Right lung (tissue), 10 donors: ENCODE measurements around the gene POU2F1. TPM values are rescaled to one million over a fixed set of nuclear protein-coding genes. Genes with fewer than 3 reads are reported as not detected.

Experiments used
- DNase-seq, 2 donors: peaks; one replicate each; pipeline ENCODE4 v3.0.0-alpha.2; 2013
- long read RNA-seq, 8 donors: transcript quantifications; one replicate each; lab custom pipeline, GENCODE V29; 2026
- polyA plus RNA-seq, 5 donors: library from polyadenylated mRNA; unstranded; fragments of 120-200 nt; gene quantifications; one replicate each; pipeline versions ENCODE4 v1.2.1 to v1.2.3, GENCODE V29; 2013; ENCODE audit warnings: inconsistent platforms in 1 of 5, low replicate concordance in 1 of 5; ENCODE audit not compliant: insufficient read length in 5 of 5, insufficient read depth in 1 of 5

POU2F1 gene
- 10 to 100 TPM in 4 of 5 donors, 1 to 10 TPM in 1; 8.6 to 15.8 (median 13.6) TPM for polyA plus RNA-seq
- long read RNA-seq, donor 1, full-length matches to known transcripts = 1 of 1 reads
- long read RNA-seq, donor 1, partial matches to known transcripts = 0 of 1 reads
- long read RNA-seq, donor 1, other reads (novel, unspliced or antisense) = 0 of 1 reads
- long read RNA-seq, donor 2 = 0 reads
- long read RNA-seq, donor 3 = 0 reads
- long read RNA-seq, donor 4 = 0 reads
- long read RNA-seq, donor 5 = 0 reads
- long read RNA-seq, donor 6 = 0 reads
- long read RNA-seq, donor 7 = 0 reads
- long read RNA-seq, donor 8 = 0 reads

- DNase-seq = peak; percentile 100
These were observed at the start of gene POU2F1 for GRCh38 chr1:167220537-167221125. Gene POU2F1 (plus strand): TSS chr1:167220886. CDS start chr1:167220898, 12 bp downstream.

GRCh38 chr1:167171286-167171929 is 49.3 kb upstream of the POU2F1 start:
- no peak for DNase-seq

GRCh38 chr1:167173516-167174184 is 47.0 kb upstream of the POU2F1 start:
- DNase-seq = no peak

GRCh38 chr1:167175901-167176300 is 44.8 kb upstream of the POU2F1 start:
- no peak for DNase-seq

- no peak for DNase-seq
These were observed 41.9 kb upstream of the POU2F1 start for GRCh38 chr1:167178831-167179230.

GRCh38 chr1:167182571-167183320 is 37.9 kb upstream of the POU2F1 start:
- DNase-seq = no peak

GRCh38 chr1:167184081-167184480 is 36.6 kb upstream of the POU2F1 start:
- no peak for DNase-seq

GRCh38 chr1:167185062-167185461 is 35.6 kb upstream of the POU2F1 start:
- DNase-seq = no peak

GRCh38 chr1:167185974-167186657 is 34.6 kb upstream of the POU2F1 start:
- DNase-seq = no peak

GRCh38 chr1:167186771-167187170 is 33.9 kb upstream of the POU2F1 start:
- DNase-seq = no peak

- no peak for DNase-seq
These were observed 29.9 kb upstream of the POU2F1 start for GRCh38 chr1:167190747-167191237.

- no peak for DNase-seq
These were observed 28.7 kb upstream of the POU2F1 start for GRCh38 chr1:167191958-167192357.

GRCh38 chr1:167194182-167194581 is 26.5 kb upstream of the POU2F1 start:
- no peak for DNase-seq

GRCh38 chr1:167196166-167196565 is 24.5 kb upstream of the POU2F1 start:
- DNase-seq = no peak

- no peak for DNase-seq
These were observed 23.4 kb upstream of the POU2F1 start for GRCh38 chr1:167197236-167197635.

- DNase-seq = no peak
These were observed 23.0 kb upstream of the POU2F1 start for GRCh38 chr1:167197692-167198091.

GRCh38 chr1:167198518-167199133 is 22.1 kb upstream of the POU2F1 start:
- DNase-seq = no peak

- no peak for DNase-seq
These were observed 21.0 kb upstream of the POU2F1 start for GRCh38 chr1:167199656-167200055.

GRCh38 chr1:167200272-167200671 is 20.4 kb upstream of the POU2F1 start:
- DNase-seq = no peak

- no peak for DNase-seq
These were observed 19.9 kb upstream of the POU2F1 start for GRCh38 chr1:167200749-167201148.
